ENCODE results near the gene PDK2.

The PDK2 gene

GRCh38 chr17:50094753-50095619 is at the start of gene PDK2:
Gene PDK2, plus strand, starts transcription at chr17:50095351. Its CDS starts 85 bp downstream, at chr17:50095436.
- peak; percentile 90 for DNase-seq

GRCh38 chr17:50046179-50046578 is 49.0 kb upstream of the PDK2 start:
- no peak for DNase-seq

GRCh38 chr17:50046667-50047066 is 48.5 kb upstream of the PDK2 start:
- DNase-seq: no peak

GRCh38 chr17:50047083-50047482 is 48.1 kb upstream of the PDK2 start:
- no peak for DNase-seq

- no peak for DNase-seq
Measured at GRCh38 chr17:50047488-50048126, 47.5 kb upstream of the PDK2 start.

GRCh38 chr17:50048146-50048720 is 46.9 kb upstream of the PDK2 start:
- no peak for DNase-seq

GRCh38 chr17:50048988-50049387 is 46.2 kb upstream of the PDK2 start:
- DNase-seq: no peak

- DNase-seq: no peak
Measured at GRCh38 chr17:50049636-50050035, 45.5 kb upstream of the PDK2 start.

GRCh38 chr17:50050431-50051032 is 44.6 kb upstream of the PDK2 start:
- no peak for DNase-seq

GRCh38 chr17:50051082-50051576 is 44.0 kb upstream of the PDK2 start:
- no peak for DNase-seq

GRCh38 chr17:50051606-50052005 is 43.5 kb upstream of the PDK2 start:
- no peak for DNase-seq

GRCh38 chr17:50052241-50052796 is 42.8 kb upstream of the PDK2 start:
- DNase-seq: peak; percentile 96

- no peak for DNase-seq
Measured at GRCh38 chr17:50052822-50053653, 42.1 kb upstream of the PDK2 start.

GRCh38 chr17:50053654-50053960 is 41.5 kb upstream of the PDK2 start:
- no peak for DNase-seq

GRCh38 chr17:50055055-50055425 is 40.1 kb upstream of the PDK2 start:
- DNase-seq: peak; percentile 15

- peak; percentile 81 for DNase-seq
Measured at GRCh38 chr17:50055426-50056216, 39.5 kb upstream of the PDK2 start, which contains the start of gene ITGA3. Gene ITGA3, plus strand, starts transcription at chr17:50056110. Its CDS starts 330 bp downstream, at chr17:50056440.

GRCh38 chr17:50056217-50056960 is 38.8 kb upstream of the PDK2 start:
- DNase-seq: peak; percentile 83

- no peak for DNase-seq
Measured at GRCh38 chr17:50056961-50057330, 38.2 kb upstream of the PDK2 start.

GRCh38 chr17:50057521-50057991 is 37.6 kb upstream of the PDK2 start:
- DNase-seq: no peak

- DNase-seq: no peak
Measured at GRCh38 chr17:50058296-50058953, 36.7 kb upstream of the PDK2 start.

All from COR-L47 (cell line).